ENCODE results near the gene SOD3. TPM values are rescaled to one million over a fixed set of nuclear protein-coding genes. Genes with fewer than 3 reads are reported as not detected.

The SOD3 gene
- total and polyA plus RNA-seq, 2 of the 13 experiments (the other 11 are each of a cell fraction or from before 2014, with no cell fraction given), result 0.04 TPM; not detected in 1

GRCh38 chr4:24775750-24776149 is 19.6 kb upstream of the SOD3 start:
- no peak overlapping the region for H2AFZ ChIP-seq (ENCODE audit: low read length)
- no TSS peak for BruUV-seq (replicated peaks)
- H3K27ac ChIP-seq (ENCODE audit: extremely low read length, insufficient read depth, low read length), result no peak overlapping the region
- H3K4me1 ChIP-seq (ENCODE audit: insufficient read depth, low read length), result no peaks in the 10 kb centered on the region
- DNase-seq (ENCODE audit: low spot score) (no peak), FAIRE-seq (no peak), ATAC-seq (no peak)
- no peak for TF ChIP-seq ZMYM3 (CRISPR knock-in tag; IDR thresholded peaks at IDR 0.05)
- no peak for TF ChIP-seq ZNF501 (CRISPR knock-in tag; IDR thresholded peaks at IDR 0.05)
- TF ChIP-seq, protein P1, sequence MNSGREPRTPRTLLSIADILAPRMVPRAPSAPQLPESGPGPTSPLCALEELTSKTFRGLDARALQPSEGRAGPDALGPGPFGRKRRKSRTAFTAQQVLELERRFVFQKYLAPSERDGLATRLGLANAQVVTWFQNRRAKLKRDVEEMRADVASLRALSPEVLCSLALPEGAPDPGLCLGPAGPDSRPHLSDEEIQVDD (CRISPR knock-in tag; IDR thresholded peaks at IDR 0.05; ENCODE audit: borderline replicate concordance), result no peak
- TF ChIP-seq SNAI1 (CRISPR knock-in tag; IDR thresholded peaks at IDR 0.05; ENCODE audit: borderline replicate concordance), result no peak
- no peaks in the 10 kb centered on the region for H3K27me3 ChIP-seq (ENCODE audit: control insufficient read depth in 1 of 2, insufficient read depth in 2 of 2, low read length in 2 of 2)
- no peaks in the 10 kb centered on the region for H3K9me3 ChIP-seq (ENCODE audit: low read length)
- H3K9ac ChIP-seq (ENCODE audit: insufficient read depth, low read depth, low read length), result no peak overlapping the region
- 0% methylated on average over 3 of the region's 3 CpGs for WGBS (ENCODE audit: low lambda C conversion rate)
- no peaks in the 10 kb centered on the region for H3K36me3 ChIP-seq (replicated peaks in 1 of 2; ENCODE audit: control insufficient read depth in 1 of 2, insufficient read depth in 2 of 2, low read length in 2 of 2)
- ChIA-PET CTCF (ENCODE audit: low intra/inter-chr PET ratio, low total read pairs) (no interaction called here), POLR2A (no interaction called here)
- in situ Hi-C loops (cut with HindIII; ENCODE audit: extremely low pct_ligation_motif_present, low pct_unique_long_range_greater_than_20kb), result no loop called here
- no peak overlapping the region for H3K4me2 ChIP-seq (ENCODE audit: low read depth, low read length)
- no peak overlapping the region for H3K4me3 ChIP-seq (replicated peaks in 1 of 3; ENCODE audit: insufficient read depth in 1 of 3, low read depth in 2 of 3, low read length in 3 of 3)
- intact Hi-C loops (cut with micrococcal nuclease; ENCODE audit: unreplicated experiment), result no loop called here
- no peaks in the 10 kb centered on the region for H3K79me2 ChIP-seq (ENCODE audit: insufficient read depth, low read length)
- H4K20me1 ChIP-seq (ENCODE audit: insufficient read depth, low read length), result no peaks in the 10 kb centered on the region

GRCh38 chr4:24777536-24778463 is 17.6 kb upstream of the SOD3 start:
- Histone ChIP-seq H3K4me3 (replicated peaks in 1 of 3; ENCODE audit: insufficient read depth in 1 of 3, low read depth in 2 of 3, low read length in 3 of 3) (no peak overlapping the region), H3K27ac (ENCODE audit: extremely low read length, insufficient read depth, low read length) (no peak overlapping the region), H3K9me3 (ENCODE audit: low read length) (no peaks in the 10 kb centered on the region), H3K4me1 (ENCODE audit: insufficient read depth, low read length) (no peaks in the 10 kb centered on the region), H3K9ac (ENCODE audit: insufficient read depth, low read depth, low read length) (no peak overlapping the region), H3K4me2 (ENCODE audit: low read depth, low read length) (no peak overlapping the region), H3K27me3 (ENCODE audit: control insufficient read depth in 1 of 2, insufficient read depth in 2 of 2, low read length in 2 of 2) (no peaks in the 10 kb centered on the region), H3K79me2 (ENCODE audit: insufficient read depth, low read length) (no peaks in the 10 kb centered on the region), H3K36me3 (replicated peaks in 1 of 2; ENCODE audit: control insufficient read depth in 1 of 2, insufficient read depth in 2 of 2, low read length in 2 of 2) (no peaks in the 10 kb centered on the region), H4K20me1 (ENCODE audit: insufficient read depth, low read length) (no peaks in the 10 kb centered on the region), H2AFZ (ENCODE audit: low read length) (no peak overlapping the region)
- in situ Hi-C loops (cut with HindIII; ENCODE audit: extremely low pct_ligation_motif_present, low pct_unique_long_range_greater_than_20kb), result no loop called here
- DNase-seq (ENCODE audit: low spot score) (no peak), ATAC-seq (no peak), FAIRE-seq (no peak)
- BruUV-seq (replicated peaks), result no TSS peak
- WGBS (ENCODE audit: low lambda C conversion rate), result 26% methylated on average over 11 of the region's 11 CpGs
- intact Hi-C loops (cut with micrococcal nuclease; ENCODE audit: unreplicated experiment), result no loop called here
- POLR2A ChIA-PET, result no interaction called here
- CTCF ChIA-PET (ENCODE audit: low intra/inter-chr PET ratio, low total read pairs), result no interaction called here
- no peak for TF ChIP-seq KMT2B (CRISPR knock-in tag; IDR thresholded peaks at IDR 0.05)
- TF ChIP-seq NBN (conservative IDR thresholded peaks at IDR 0.05), result no peak
- TF ChIP-seq ZNF513 (CRISPR knock-in tag; conservative IDR thresholded peaks at IDR 0.05), result no peak
- no peak for TF ChIP-seq ZKSCAN1 (IDR thresholded peaks at IDR 0.05; ENCODE audit: low read length)
- TF ChIP-seq, protein P2, sequence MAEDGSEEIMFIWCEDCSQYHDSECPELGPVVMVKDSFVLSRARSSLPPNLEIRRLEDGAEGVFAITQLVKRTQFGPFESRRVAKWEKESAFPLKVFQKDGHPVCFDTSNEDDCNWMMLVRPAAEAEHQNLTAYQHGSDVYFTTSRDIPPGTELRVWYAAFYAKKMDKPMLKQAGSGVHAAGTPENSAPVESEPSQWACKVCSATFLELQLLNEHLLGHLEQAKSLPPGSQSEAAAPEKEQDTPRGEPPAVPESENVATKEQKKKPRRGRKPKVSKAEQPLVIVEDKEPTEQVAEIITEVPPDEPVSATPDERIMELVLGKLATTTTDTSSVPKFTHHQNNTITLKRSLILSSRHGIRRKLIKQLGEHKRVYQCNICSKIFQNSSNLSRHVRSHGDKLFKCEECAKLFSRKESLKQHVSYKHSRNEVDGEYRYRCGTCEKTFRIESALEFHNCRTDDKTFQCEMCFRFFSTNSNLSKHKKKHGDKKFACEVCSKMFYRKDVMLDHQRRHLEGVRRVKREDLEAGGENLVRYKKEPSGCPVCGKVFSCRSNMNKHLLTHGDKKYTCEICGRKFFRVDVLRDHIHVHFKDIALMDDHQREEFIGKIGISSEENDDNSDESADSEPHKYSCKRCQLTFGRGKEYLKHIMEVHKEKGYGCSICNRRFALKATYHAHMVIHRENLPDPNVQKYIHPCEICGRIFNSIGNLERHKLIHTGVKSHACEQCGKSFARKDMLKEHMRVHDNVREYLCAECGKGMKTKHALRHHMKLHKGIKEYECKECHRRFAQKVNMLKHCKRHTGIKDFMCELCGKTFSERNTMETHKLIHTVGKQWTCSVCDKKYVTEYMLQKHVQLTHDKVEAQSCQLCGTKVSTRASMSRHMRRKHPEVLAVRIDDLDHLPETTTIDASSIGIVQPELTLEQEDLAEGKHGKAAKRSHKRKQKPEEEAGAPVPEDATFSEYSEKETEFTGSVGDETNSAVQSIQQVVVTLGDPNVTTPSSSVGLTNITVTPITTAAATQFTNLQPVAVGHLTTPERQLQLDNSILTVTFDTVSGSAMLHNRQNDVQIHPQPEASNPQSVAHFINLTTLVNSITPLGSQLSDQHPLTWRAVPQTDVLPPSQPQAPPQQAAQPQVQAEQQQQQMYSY (CRISPR knock-in tag; IDR thresholded peaks at IDR 0.05), result no peak
- TF ChIP-seq ATF6 (CRISPR knock-in tag; conservative IDR thresholded peaks at IDR 0.05), result no peak
